ENCODE data around the gene MPHOSPH9. TPM values are rescaled to one million over a fixed set of nuclear protein-coding genes. Genes with fewer than 3 reads are reported as not detected.

The MPHOSPH9 gene
- polyA plus RNA-seq, 3 donors: 6.3 to 14.1 (median 9.2) TPM

DNA sequence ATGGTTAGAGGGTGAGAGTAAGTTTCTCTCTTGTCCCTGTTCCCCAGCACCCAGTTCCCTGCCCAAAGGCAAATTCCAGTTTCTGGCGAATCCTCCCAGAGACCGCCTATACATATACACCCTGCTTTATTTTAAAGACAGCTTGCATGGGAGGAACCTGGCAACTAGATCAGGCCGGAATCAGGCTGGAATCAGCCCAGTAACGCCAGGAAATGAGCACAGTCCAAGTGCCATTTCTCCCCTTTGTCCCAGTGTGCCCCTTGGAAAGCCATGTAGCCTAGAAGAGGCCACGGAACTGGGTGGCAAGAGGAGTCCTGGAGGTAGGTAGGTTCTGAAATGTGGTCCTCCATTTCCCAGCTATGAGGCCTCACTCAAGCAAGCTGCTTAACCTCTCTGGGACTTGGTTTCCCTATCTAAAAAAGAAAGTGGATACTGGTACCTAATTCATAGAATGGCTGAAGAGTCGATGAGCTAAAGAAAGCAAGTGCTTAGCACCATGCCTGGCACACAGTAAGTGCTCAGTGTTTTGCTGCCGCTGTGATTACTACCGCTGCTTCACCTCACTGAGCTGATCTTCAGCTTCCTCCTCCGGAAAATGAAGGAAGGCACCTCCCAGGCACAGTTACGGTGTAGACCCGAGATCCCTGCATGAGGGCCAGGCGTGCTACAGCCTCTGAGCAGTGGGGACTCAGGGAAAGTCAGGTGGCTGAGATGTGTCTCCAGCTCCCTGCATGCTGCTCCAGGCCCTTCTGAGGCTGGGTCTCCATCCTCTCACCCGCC is 118.4 kb downstream of the MPHOSPH9 start:
- Histone ChIP-seq H3K27ac (ENCODE audit: low read depth in 1 of 2, low read length in 2 of 2) (no peak overlapping the region), H3K9ac (ENCODE audit: insufficient read depth, low read length, poor library complexity, severe bottlenecking) (no peak overlapping the region), H3K36me3 (replicated peaks in 1 of 2; ENCODE audit: control insufficient read depth in 1 of 2, insufficient read depth in 2 of 2, low read length in 2 of 2) (no peaks in the 10 kb centered on the region), H3K79me2 (ENCODE audit: insufficient read depth, low read length) (no peaks in the 10 kb centered on the region), H3K9me3 (replicated peaks in 1 of 2; ENCODE audit: control insufficient read depth in 1 of 2, insufficient read depth in 1 of 2, low read length in 2 of 2) (no peaks in the 10 kb centered on the region), H4K20me1 (ENCODE audit: insufficient read depth, low read length) (no peaks in the 10 kb centered on the region), H3K4me1 (ENCODE audit: control insufficient read depth in 1 of 2, insufficient read depth in 2 of 2, low read length in 2 of 2) (peaks cover 18 to 24% of the 10 kb centered on the region in 2 donors), H2AFZ (ENCODE audit: insufficient read depth, low read depth, low read length, poor library complexity, severe bottlenecking) (peak overlapping the region; percentile 11), H3K4me2 (replicated peaks; ENCODE audit: extremely low read depth, low read length, poor library complexity, severe bottlenecking) (peak overlapping the region; percentile 29), H3K27me3 (ENCODE audit: control insufficient read depth in 2 of 2, insufficient read depth in 2 of 2, low read length in 2 of 2) (no peaks in the 10 kb centered on the region), H3K4me3 (replicated peaks in 1 of 3; ENCODE audit: low read depth in 2 of 3, low read length in 3 of 3) (no peak overlapping the region)
- 82% methylated on average over 9 of the region's 13 CpGs for WGBS (ENCODE audit: insufficient coverage)
- no peak for DNase-seq
- peak overlapping the region in 3 of 7 donors; percentile 2 to 60 (median 23) for H3K27ac Mint-ChIP-seq
- peaks cover 0 to 6% (median 3%) of the 10 kb centered on the region in 3 donors for H3K27me3 Mint-ChIP-seq (ENCODE audit: low read depth in 3 of 3)
- H3K9me3 Mint-ChIP-seq: no peaks in the 10 kb centered on the region
- H3K4me1 Mint-ChIP-seq: peaks cover 22% of the 10 kb centered on the region
- no peak overlapping the region for H3K4me3 Mint-ChIP-seq
- no peaks in the 10 kb centered on the region for H3K36me3 Mint-ChIP-seq
- intact Hi-C loops (cut with micrococcal nuclease): no loop called here
- TF ChIP-seq, protein P1, sequence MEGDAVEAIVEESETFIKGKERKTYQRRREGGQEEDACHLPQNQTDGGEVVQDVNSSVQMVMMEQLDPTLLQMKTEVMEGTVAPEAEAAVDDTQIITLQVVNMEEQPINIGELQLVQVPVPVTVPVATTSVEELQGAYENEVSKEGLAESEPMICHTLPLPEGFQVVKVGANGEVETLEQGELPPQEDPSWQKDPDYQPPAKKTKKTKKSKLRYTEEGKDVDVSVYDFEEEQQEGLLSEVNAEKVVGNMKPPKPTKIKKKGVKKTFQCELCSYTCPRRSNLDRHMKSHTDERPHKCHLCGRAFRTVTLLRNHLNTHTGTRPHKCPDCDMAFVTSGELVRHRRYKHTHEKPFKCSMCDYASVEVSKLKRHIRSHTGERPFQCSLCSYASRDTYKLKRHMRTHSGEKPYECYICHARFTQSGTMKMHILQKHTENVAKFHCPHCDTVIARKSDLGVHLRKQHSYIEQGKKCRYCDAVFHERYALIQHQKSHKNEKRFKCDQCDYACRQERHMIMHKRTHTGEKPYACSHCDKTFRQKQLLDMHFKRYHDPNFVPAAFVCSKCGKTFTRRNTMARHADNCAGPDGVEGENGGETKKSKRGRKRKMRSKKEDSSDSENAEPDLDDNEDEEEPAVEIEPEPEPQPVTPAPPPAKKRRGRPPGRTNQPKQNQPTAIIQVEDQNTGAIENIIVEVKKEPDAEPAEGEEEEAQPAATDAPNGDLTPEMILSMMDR (IDR thresholded peaks at IDR 0.05): no peak

DNA sequence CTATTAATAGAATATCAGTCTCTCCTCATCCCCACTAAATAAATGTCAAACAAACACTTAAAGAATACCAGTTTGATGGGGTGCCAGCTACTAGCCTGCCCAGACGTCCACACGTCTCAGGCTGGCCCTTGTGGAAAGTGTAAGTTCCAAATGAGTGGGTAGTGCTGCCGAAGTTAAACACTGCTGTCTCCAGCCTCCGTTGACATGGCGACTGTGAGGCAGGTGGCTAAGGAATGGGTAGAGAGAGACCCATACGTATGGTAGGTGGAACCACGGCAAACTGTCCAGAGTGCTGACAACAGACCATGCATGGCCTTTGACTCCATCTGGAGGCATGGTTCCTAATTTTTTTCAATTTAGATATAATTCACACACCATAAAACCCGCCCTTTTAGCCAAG is 119.9 kb downstream of the MPHOSPH9 start:
- intact Hi-C loops (cut with micrococcal nuclease): no loop called here
- Histone ChIP-seq H3K27ac (ENCODE audit: low read depth in 1 of 2, low read length in 2 of 2) (no peak overlapping the region), H2AFZ (ENCODE audit: insufficient read depth, low read depth, low read length, poor library complexity, severe bottlenecking) (no peak overlapping the region), H3K9ac (ENCODE audit: insufficient read depth, low read length, poor library complexity, severe bottlenecking) (no peak overlapping the region), H3K27me3 (ENCODE audit: control insufficient read depth in 2 of 2, insufficient read depth in 2 of 2, low read length in 2 of 2) (no peaks in the 10 kb centered on the region), H3K79me2 (ENCODE audit: insufficient read depth, low read length) (no peaks in the 10 kb centered on the region), H3K4me3 (replicated peaks in 1 of 3; ENCODE audit: low read depth in 2 of 3, low read length in 3 of 3) (no peak overlapping the region), H3K4me1 (ENCODE audit: control insufficient read depth in 1 of 2, insufficient read depth in 2 of 2, low read length in 2 of 2) (peaks cover 24 to 35% of the 10 kb centered on the region in 2 donors), H3K4me2 (replicated peaks; ENCODE audit: extremely low read depth, low read length, poor library complexity, severe bottlenecking) (no peak overlapping the region), H4K20me1 (ENCODE audit: insufficient read depth, low read length) (no peaks in the 10 kb centered on the region), H3K9me3 (replicated peaks in 1 of 2; ENCODE audit: control insufficient read depth in 1 of 2, insufficient read depth in 1 of 2, low read length in 2 of 2) (no peaks in the 10 kb centered on the region), H3K36me3 (replicated peaks in 1 of 2; ENCODE audit: control insufficient read depth in 1 of 2, insufficient read depth in 2 of 2, low read length in 2 of 2) (no peaks in the 10 kb centered on the region)
- H3K36me3 Mint-ChIP-seq: peaks cover 0 to 3% of the 10 kb centered on the region in 2 donors
- H3K27me3 Mint-ChIP-seq (ENCODE audit: low read depth in 3 of 3): peaks cover 0 to 4% (median 1%) of the 10 kb centered on the region in 3 donors
- H3K4me1 Mint-ChIP-seq: peaks cover 30% of the 10 kb centered on the region
- DNase-seq: no peak
- H3K4me3 Mint-ChIP-seq: no peak overlapping the region
- TF ChIP-seq, protein P1 (IDR thresholded peaks at IDR 0.05): no peak
- 97% methylated on average over 5 of the region's 8 CpGs for WGBS (ENCODE audit: insufficient coverage)
- no peak overlapping the region for H3K27ac Mint-ChIP-seq
- H3K9me3 Mint-ChIP-seq: no peaks in the 10 kb centered on the region

All from CD14-positive monocyte (primary cell).